Stimulated activated CD4-positive, alpha-beta T cell treated with anti-CD3 and anti-CD28 coated beads, Interleukin-12 subunit alpha, Interleukin-12 subunit beta, amount 100 ng/mL, for 48 hours (primary cell): ENCODE data around the gene DUSP28.
"Not testable (repeated sequence)": the region's sequence is repeated elsewhere in the genome, so short reads cannot be mapped to it uniquely, and the experiment has no call there.

Experiments used
- DNase-seq, 3 donors: peaks; one replicate each; pipeline ENCODE4 v3.0.0-alpha.2; 2020; ENCODE audit warnings: low read depth in 2 of 3, low spot score in 1 of 3

Gene DUSP28

DNA sequence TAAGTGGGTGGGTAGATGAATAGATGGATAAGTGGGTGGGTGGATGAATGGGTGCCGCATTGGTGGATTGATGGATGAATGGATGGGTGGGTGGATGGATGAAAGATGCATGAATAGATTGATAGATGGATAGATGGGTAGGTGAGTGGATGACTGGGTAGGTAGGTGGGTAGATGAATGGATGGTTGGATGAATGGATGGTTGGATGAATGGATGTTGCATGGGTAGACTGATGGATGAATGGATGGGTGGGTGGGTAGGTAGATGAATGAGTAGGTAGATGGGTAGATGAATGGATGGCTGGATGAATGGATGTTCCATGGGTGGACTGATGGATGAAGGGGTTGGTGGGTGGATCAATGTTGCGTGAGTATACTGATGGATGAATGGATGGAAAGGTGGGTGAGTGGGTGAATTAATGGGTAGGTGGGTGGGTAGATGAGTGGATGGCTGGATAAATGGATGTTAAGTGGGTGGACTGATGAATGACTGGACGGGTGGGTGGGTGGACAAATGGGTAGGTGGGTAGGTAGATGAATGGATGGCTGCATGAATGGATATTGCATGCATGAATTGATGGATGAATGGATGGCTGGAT, 32.9 kb upstream of the DUSP28 start:
- DNase-seq: no peak

DNA sequence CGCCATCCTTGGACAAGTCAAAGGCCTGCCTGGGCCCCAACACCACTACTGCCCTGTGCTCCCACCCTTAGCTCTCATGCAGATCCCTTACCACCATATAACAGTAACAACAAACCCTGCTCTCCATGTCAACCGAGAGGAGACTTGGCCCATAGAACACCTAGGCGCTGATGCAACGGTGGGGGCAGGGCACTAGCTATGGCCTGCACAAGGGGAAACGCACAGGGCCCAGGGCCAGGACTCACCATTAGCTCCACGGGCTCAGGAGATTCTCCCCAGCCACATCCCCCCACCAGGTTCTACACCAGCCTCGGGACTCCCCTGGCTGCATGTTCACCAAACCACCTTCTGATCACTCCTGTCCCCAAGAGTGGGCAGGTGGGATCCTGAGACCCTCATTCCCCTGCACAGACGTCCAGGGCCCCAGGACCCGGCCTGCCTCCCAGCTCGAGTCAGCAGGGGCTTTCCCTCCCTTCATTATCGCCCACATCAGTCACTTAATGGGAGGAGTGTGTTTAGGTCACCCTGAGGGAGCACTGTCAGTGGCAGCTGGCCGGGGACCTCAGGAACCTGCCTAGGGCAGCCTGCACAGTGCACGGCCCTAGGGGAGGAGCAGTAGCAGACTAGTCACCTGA, 31.6 kb upstream of the DUSP28 start:
- no peak for DNase-seq

DNA sequence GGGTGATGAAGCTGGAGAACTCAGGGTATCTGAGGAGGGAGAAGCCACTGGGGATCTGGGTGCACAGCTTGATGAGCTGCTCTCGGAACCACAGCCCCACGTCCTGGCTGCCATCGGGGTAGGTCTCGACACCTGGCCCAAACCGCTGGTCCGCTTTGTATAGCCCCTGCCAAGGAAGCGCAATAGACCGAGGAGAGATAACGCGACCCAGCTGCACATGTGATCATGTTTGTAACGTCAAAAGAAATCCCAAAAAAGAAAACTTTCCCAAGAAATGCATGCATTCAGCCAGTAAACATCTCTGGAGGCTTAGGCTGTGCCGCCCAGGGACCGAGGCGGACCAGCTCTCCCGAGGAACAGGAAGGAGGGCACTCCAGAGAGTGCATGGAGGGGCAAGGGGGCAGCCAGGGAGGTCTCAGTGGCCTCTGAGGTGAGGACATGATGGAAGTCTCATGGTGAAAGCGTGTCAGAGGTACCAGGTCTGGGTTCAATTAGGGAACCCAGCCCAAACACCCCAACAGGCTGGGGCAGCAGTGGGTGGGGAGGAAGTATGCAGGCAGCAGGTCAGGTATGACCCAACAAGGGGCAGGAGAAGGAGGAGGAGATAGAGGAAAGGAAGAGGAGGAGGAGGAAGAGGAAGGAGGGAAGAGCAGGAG, 30.7 kb upstream of the DUSP28 start:
- no peak for DNase-seq

- no peak for DNase-seq
Measured at GRCh38 chr2:240530181-240530580, 30.0 kb upstream of the DUSP28 start.

DNA sequence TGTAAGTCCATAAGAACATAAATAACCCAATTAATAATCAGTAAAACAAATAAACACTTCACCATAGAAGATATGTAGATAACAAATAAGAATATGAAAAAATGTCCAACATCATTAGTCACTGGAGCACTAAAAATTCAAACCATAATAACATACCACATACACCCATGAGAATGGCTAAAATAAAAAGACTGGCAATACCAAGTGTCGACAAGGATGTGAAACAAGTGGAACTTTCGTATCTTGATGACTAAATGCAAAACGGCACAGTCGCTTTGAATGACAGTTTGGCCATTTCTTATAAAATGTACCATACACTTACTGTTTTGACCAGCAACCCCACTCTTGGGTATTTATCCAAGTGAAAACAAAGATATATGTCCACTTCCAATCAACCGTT, 29.1 kb upstream of the DUSP28 start:
- DNase-seq: no peak

GRCh38 chr2:240532031-240532775, 28.0 kb upstream of the DUSP28 start:
- no peak for DNase-seq

GRCh38 chr2:240538031-240538780, 22.0 kb upstream of the DUSP28 start:
- DNase-seq: no peak

DNA sequence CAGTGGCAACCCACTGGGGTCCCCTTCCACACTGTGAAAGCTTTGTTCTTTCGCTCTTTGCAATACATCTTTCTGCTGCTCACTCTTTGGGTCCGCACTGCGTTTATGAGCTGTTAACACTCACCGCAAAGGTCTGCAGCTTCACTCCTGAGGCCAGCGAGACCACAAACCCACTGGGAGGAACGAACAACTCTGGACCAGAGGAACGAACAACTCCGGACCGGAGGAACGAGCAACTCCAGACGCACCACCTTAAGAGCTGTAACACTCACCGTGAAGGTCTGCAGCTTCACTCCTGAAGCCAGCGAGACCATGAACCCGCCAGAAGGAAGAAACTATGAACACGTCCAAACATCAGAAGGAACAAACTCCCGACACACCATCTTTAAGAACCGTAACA, 21.1 kb upstream of the DUSP28 start:
- DNase-seq: not testable (repeated sequence)

DNA sequence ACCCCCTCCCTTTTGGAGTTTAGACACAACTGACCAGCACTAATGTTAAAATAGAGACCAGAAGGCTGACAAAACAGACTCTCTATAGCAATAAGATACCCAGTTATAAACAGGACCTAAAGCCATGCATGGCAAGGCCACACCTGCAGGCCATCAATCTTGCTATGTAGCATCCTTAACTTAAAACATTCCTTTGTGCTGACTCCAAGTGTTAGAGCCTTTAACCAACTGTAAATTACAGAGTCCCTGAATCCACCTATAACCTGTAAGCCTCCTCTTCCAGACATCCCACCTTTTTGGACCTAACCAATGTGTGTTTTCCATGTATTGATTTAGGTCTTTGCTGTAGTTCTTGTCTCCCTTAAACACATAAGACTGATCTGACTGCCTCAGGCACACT, 20.3 kb upstream of the DUSP28 start:
- DNase-seq: no peak

- no peak for DNase-seq
Measured at GRCh38 chr2:240551288-240551687, 8.9 kb upstream of the DUSP28 start.

DNA sequence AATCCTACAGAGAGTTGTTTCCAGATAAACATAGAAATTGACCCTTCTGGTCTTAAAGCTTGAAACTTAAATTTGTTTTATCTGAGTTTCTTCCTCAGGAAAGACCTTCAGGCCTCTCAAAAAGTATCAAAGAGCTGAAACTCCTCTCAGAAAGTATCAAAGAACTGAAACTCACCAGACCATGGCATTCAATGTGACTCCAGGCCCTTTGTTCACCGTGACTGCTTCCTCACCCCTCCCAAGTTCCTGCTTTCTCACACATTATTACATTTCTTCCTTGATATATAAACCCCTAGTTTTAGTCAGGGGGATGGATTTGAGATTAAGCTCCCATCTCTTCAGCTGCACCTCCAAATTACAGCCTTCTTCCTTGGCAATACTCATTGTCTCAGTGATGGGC, 8.3 kb upstream of the DUSP28 start:
- DNase-seq: no peak

DNA sequence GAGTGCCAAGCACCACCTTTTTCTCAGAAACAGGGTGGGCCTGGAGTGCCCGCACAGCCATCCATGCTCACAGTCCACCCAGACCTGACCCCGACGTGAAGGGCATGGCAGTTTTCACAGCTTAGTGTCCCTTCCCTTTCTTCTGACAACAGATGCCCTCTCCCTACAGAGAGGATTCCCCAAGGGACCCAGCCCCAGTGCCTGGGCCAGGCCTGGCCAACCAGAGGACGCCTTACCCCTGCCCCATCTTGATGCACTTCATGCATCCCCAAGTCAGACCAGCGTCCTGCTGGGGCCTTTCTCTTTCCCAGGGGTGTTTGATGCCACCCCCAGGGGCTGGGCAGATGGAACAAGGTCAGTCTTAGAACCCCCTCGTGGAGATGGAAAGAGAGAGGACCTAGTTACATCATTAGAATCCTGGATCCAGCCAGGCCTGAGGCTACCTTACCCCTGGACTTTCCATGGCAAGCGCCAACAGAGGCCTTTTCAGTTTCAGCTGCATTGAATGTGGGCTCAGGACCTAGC, 6.1 kb upstream of the DUSP28 start:
- no peak for DNase-seq

DNA sequence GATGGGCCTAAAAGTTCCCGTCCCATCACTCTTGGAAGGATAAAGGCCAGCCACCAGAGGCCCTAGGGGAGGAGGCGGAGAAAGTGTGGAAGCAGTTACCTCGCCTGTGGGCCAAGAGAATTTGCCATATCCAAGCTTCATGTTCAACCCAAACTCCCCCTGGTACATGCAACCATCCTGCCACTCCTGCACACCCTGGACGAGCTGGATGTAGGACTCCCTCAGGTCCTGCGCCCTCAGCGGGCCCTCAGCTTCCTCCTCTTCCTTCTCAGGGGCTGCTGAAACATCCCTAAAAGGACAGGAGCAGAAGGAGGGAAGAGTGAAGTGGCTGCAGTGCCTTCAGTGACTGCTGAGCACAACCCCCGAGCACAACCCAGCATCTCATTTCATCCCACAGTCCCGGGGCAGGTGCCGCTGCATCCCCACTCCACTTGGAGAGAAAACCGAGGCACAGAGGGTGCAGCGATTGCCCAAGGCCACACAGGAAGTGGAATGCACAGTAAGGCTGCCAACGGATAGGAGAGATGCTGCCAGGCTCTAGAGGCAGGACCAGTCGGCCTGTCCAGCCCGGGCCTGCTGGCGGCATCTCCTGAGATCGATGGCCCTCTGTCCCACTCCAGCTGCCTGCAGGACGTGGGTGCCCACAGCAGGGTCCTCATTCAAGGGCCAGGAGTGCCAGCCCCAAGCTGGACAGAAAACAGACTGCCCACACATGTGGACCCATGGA, 5.2 kb upstream of the DUSP28 start:
- DNase-seq: no peak

- no peak for DNase-seq
Measured at GRCh38 chr2:240555541-240556250, 4.5 kb upstream of the DUSP28 start.

GRCh38 chr2:240556553-240557100, 3.5 kb upstream of the DUSP28 start:
- peak in 1 of 3 donors; percentile 67 for DNase-seq

DNA sequence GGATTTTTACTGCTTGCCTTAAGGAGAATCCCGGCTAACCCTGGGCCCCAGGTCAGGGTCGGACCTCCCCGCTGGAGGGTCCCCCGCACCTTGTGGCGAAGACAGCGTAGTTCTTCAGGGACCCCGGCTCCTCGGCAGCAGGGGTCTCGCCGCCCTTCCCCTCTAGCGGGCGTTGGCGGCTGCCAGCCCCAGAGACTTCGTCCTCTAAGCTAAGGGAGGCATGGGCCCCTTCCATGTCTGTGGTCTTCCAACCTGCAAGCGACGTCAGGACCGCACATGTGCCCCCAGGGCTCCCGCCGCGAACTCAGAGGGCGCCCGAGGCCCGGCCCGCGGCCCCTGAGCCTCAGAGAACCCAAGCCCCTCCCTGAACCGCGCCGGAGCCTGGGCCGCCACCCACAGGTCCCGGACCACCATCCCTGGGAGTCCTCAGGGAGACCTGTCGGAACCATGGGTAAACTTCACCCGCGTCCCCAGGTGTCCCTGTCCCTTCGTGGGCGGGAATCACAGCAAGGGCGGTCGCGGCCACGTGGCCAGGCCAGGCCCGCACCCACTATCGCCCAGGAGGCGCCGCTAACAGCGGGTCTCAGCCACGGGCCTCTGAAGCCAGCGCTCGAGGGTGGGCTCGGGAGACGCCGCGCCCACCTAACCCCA, 2.9 kb upstream of the DUSP28 start:
- no peak for DNase-seq

GRCh38 chr2:240557808-240558207, 2.3 kb upstream of the DUSP28 start, which contains the start of gene ANKMY1:
ANKMY1 (minus strand) TSS chr2:240557988; CDS start chr2:240557335, 653 bp downstream.
- DNase-seq: peak; percentile 52 to 69 (median 55)

GRCh38 chr2:240558236-240558761, 1.9 kb upstream of the DUSP28 start:
- DNase-seq: no peak

DNA sequence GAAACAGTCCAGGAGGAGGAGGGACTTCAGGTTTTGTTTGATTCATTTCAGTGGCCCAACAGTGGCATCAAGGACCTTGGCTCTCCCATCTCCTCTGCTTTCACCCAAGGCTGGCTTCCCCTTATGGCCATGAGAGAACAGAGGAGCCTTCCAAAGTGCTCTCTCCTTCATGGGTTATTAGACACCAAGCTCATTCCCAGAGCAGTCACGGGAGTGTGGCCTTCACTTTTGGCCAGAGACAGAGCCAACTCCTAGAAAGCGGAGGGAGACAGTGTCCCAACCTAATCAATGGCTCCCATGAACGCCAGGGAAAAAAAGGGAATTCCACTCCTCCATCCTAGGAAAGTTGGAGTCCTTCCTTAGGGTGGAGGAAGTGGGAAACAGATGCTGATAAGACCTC, 871 bp upstream of the DUSP28 start:
- DNase-seq: no peak
